ENCODE data around the gene RMI2.
A peak's percentile ranks its signal among the peaks of the same experiment; 100 is the strongest.

Gene RMI2

DNA sequence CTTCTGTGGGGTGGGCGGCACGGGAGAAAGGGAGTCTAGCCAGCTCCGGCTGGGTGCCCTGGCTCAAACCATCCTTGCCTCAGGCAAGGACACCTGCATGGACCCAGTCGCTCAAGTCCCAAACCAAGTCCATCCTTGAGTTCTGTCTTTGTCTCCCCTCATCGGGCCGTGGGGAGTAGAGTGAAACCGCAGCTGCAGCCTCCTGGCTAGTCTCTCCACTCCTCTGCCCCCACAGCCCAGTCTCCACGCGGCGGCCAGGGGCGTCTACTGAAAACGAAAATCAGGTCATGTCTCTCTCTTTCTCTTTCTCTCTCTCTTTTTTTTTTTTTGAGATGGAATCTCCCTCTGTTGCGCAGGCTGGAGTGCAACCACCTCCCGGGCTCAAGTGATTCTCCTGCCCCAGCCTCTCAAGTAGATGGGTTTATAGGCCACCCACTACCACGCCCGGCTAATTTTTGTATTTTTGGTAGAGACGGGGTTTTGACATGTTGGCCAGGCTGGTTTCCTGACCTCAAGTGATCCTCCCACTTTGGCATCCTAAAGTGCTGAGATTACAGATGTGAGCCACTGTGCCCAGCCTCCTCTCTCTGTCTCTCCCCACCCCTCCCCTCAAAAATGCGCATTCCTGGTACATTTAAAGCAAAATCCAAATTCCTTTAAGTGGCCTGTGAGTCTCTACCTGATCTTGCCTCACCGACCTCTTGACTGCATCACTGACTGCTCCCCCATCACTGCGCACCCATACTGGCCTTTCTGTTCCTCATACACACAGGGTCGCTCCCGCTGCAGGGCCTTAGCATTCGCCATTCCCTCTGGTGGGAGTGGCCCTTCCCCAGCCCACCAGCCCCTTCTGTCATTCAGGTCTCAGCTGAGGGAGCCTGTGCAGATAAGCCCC lies 17.7 kb upstream of the RMI2 start:
- no peak for DNase-seq (ENCODE audit: low read depth in 3 of 3)

DNA sequence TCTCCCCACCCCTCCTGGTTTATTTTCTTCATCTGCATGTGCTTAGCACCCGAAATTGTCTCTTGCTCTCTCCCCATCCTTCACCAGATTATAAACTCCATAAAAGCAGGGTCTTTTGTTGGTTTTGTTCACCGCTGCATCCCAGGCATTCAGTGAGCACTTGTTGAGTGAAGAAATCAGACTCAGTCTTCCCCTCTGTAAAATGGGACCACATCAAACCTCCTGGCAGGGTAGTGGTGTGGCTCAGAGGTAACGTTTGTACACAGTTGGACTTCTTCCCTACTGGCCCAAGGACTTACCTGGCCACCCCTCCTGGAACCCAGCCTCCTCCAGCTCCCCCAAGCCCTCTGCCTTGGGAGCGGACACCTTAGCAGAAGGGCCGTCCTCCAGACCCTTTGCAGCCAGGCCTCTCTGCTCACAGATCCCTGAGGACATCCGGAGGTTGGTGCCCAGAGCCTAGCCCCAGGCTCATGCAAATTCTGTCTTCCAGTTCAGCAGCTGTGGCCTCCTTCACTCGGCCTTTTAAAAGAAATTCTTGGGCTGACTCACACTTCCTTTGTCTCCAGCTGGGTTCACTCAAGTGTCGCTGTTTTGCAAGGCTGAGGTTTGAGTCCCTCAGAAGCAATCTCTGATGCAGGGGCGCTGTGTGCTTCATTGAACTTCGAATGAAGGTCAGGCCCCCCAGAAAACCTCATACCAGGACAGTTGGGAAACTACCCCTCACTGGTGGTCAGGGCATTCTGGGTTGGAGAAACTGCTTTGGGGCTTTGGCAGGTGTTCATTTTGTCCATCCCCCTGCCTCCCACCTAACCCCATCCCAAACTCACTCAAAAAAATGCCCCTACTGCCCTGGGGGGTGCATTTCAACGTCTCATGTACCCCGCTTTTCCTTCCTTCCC lies 16.8 kb upstream of the RMI2 start:
- DNase-seq (ENCODE audit: low read depth in 3 of 3): peak; percentile 22 to 36 (median 31)

DNA sequence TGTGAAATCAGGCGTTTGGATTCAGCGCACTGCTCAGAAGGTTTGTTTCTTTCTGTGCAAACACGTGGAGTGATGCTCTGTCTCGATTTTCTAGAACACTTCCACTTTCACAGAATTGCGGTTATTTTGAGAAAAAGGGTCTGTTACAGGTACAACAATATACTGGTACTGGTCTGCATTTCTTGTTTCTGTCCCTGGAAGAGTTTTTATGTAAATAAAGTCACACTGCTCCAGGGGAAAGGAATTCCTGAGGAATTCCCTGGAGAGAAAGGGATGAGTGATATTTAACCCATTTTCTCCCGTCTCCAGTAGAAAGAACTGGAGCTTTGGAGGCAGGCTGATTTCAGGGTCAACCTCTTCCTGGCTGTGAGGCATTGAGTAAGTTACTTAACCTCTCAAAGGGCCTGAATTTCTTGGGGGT lies 16.2 kb upstream of the RMI2 start:
- no peak for DNase-seq (ENCODE audit: low read depth in 3 of 3)

DNA sequence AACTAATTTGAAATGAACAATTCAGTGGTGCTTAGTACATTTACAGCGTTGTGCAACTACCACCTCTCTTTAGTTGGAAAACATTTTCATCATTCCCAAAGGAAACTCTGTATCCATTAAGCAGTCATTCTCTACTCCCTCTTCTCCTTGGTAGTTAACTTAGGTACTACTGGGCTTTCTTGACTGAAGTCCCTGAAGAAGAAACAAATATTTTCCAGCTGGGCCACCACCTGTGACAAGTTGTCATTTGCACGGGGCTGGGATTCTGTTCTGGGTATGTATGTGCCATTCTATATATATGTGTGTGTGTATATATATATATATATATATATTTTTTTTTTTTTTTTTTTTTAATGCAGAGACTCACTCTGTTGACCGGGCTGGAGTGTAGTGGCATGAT lies 15.4 kb upstream of the RMI2 start:
- DNase-seq (ENCODE audit: low read depth in 3 of 3): no peak

- no peak for DNase-seq (ENCODE audit: low read depth in 3 of 3)
Measured at GRCh38 chr16:11330526-11331237, 14.6 kb upstream of the RMI2 start.

DNA sequence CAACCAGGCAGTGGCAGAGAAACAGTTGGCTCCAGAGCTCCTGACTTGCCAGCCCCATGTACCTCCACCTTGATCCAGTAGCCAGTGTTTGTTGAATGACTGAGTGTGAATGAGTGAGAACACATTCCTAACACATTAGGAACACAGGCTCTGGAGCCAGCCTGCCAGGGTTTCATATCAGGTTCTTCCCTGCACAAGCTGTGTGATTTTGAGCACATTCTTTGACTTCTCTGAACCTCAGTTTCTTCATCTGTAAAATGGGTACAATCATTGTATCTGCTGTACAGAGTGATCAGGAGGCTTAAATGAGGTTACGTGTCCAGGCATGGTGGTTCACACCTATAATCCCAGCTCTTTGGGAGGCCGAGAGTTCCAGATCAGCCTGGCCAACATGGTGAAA lies 13.3 kb upstream of the RMI2 start:
- no peak for DNase-seq (ENCODE audit: low read depth in 3 of 3)

DNA sequence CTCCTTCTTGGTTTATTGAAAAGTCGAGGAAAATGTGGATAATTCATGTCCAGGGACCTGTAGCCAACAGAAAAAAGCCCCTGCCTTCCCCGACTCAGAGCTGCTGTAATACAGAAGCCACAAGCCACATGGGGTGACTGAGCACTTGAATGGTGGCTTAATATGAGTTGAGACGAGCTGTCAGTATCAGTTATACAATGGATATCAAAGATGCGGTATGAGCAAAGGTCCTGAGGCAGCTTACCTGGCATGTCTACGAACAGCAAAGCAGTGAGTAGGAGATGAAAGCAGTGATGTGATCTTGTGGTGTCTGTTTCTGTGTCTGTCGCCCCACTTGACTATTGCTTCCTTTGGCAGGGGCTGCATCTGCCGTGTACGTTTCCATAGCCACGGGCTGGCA lies 12.2 kb upstream of the RMI2 start:
- DNase-seq (ENCODE audit: low read depth in 3 of 3): no peak

- no peak for DNase-seq (ENCODE audit: low read depth in 3 of 3)
Measured at GRCh38 chr16:11333702-11334101, 11.6 kb upstream of the RMI2 start.

- no peak for DNase-seq (ENCODE audit: low read depth in 3 of 3)
Measured at GRCh38 chr16:11334831-11335404, 10.3 kb upstream of the RMI2 start.

- no peak for DNase-seq (ENCODE audit: low read depth in 3 of 3)
Measured at GRCh38 chr16:11339075-11339474, 6.2 kb upstream of the RMI2 start.

GRCh38 chr16:11340710-11341109 lies 4.5 kb upstream of the RMI2 start:
- no peak for DNase-seq (ENCODE audit: low read depth in 3 of 3)

- DNase-seq (ENCODE audit: low read depth in 3 of 3): no peak
Measured at GRCh38 chr16:11341371-11341770, 3.9 kb upstream of the RMI2 start.

GRCh38 chr16:11342021-11342855 lies 3.0 kb upstream of the RMI2 start:
- DNase-seq (ENCODE audit: low read depth in 3 of 3): no peak

DNA sequence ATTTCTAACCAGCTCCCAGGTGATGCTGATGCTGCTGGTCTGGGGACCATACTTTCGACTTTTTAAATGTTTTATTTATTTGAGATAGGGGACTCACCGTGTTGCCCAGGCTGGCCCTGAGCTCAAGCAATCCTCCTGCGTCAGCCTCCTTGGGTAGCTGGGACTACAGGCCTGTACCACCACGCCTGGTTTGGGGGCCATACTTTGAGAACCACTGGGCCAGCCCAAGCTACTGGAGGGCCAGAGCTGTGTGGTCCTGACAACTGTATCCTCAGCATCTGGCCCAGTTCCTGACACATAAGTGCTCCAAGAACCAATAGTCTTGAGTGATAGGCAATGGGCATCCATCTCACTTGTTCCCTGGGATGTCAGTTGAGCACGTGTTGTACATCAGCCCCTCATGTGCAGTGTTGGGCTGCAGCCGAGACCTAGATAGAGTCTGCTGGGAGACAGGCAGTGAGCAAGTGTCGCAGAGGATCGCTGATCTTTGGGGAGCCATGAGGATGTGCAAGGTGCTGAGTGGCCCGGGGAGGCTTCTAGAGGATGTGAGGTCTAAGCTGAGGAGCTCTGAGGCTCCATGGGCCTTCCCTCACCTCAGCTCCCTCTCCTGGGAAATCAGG lies 1.6 kb downstream of the RMI2 start:
- DNase-seq (ENCODE audit: low read depth in 3 of 3): no peak

GRCh38 chr16:11347831-11348230 lies 2.6 kb downstream of the RMI2 start:
- DNase-seq (ENCODE audit: low read depth in 3 of 3): no peak

DNA sequence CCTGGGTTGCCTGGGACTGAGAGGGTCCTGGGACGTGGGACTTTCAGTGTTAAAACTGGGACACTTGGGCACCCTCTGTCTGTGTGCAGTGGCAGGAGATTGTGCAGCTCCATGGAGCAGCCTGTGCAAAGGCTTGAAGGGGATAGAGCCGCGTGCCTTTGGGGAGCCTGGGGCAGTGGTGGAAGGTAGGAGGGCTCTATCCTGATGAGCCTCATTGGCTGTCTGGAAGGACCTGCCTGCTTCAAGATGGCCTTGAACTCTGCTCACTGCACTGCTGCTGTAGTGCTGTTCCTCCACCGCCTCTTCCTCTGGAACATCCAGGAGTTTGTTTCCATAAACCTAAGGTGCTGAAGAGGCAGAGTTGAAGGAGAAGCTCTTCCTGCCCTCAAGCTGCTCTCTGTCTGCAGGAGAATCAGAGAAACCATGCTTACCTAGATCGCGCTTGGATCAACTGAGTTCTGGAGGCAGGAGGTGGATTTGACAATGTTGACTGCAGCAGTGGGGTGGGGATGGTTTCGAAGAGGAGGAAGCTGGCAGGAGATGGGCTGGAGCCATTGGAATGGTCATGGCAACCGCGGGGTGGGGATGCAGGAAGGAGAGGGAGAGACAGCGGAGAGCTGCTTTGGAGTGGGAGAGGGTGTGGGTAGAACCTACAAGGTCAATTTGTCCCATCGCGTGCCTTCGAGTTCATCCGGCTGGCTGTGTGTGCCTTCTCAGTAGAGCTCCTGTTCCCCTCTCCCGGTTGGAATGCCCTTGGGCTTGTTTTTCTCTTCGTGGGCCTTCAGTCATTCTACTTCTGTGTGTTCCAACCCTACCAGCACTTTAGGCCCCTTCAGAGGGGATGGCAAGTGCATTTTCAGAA lies 3.7 kb downstream of the RMI2 start:
- DNase-seq (ENCODE audit: low read depth in 3 of 3): no peak

GRCh38 chr16:11349599-11350276 lies 4.5 kb downstream of the RMI2 start:
- no peak for DNase-seq (ENCODE audit: low read depth in 3 of 3)

- no peak for DNase-seq (ENCODE audit: low read depth in 3 of 3)
Measured at GRCh38 chr16:11350519-11350918, 5.3 kb downstream of the RMI2 start.

DNA sequence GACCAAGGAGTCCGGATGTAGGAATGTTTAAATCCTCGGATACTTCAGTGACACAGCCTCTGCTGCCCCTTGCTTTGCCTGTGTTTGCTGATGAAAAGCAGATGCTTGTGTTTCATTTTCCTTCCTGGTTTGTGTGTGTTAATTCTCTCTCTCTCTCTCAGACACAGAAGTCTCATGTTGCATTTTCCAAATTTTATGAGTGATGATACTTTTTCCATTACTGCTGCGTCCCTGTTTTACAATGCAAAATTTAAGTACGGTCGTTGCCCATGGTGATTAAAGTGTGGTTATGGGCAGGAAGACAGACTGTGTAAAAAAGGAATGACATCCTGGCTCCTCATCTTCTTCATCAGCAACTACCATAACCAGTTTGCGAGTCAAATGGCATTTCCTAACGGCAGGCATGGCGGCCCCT lies 5.7 kb downstream of the RMI2 start:
- DNase-seq (ENCODE audit: low read depth in 3 of 3): no peak

All from stimulated activated CD4-positive, alpha-beta T cell treated with anti-CD3 and anti-CD28 coated beads, TNF-alpha, amount 100 ng/mL, for 24 hours (primary cell).